ENCODE results near the gene KCNIP4.

Gene KCNIP4

DNA sequence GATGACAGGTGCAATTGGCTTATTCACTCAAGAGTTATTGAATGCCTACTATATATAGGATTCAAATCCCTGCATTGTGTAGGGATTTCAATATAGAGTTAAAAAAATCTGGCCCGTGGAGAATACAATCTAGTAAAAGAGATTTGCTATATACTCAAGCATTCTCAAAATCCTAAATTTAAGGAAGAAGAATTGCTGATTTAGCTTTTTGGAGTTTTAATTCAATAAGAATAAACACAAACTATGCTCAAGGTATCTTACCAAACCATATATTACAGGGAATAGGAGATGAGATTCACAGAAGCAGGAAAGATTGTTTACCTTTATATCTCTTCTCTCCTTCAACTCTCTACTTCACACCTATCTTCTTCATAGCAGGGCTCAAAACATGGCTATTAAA lies 771.5 kb downstream of the KCNIP4 start:
- Mint-ChIP-seq H3K36me3 (no peaks in the 10 kb centered on the region), H3K4me3 (no peak overlapping the region), H3K27me3 (no peaks in the 10 kb centered on the region), H3K4me1 (ENCODE audit: low read depth) (no peaks in the 10 kb centered on the region), H3K9me3 (ENCODE audit: low read depth) (peaks cover 5% of the 10 kb centered on the region), H3K27ac (no peak overlapping the region)

DNA sequence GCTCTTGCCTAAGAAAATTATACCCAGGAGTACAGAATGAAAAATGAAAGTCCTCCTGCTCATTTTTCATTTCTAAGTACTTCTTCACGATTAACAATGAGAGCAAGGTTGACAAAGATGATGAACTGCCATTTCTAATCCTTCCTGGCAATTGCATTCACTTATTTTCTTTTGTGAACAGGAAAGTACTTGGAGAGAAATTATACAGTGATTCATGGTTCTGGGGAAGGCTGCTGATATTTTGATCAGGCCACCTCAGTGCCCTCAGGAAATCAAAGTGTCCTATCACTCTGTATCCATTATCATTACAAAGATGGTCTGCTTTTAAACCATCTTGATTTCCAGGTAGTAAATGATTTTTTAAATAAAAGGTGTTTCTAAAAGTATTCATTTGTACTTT lies 780.9 kb downstream of the KCNIP4 start:
- Mint-ChIP-seq H3K4me1 (ENCODE audit: low read depth) (no peaks in the 10 kb centered on the region), H3K27ac (no peak overlapping the region), H3K4me3 (no peak overlapping the region)

DNA sequence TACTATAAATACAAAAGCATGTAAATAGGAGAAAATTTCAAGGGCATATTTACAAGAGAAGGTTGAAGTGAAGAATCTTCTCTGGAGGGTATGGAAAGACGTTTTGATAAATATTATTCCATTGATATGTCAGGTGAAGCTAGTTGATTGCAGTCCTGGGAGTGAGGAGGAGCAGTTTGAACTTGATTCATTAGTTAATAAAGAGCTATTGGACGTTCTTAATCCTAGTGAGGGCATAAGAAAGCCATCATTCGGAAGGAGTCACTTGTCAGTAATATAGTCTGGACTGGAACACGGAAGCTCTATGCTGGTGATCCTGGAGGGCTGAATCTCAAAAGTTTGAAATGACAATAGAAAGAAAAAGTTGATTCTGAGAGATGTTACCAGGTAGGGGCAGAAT lies 793.2 kb downstream of the KCNIP4 start:
- H3K4me3 Mint-ChIP-seq, result no peak overlapping the region
- H3K27ac Mint-ChIP-seq, result no peak overlapping the region
- H3K27me3 Mint-ChIP-seq, result no peaks in the 10 kb centered on the region
- H3K36me3 Mint-ChIP-seq, result no peaks in the 10 kb centered on the region
- no peaks in the 10 kb centered on the region for H3K4me1 Mint-ChIP-seq (ENCODE audit: low read depth)
- H3K9me3 Mint-ChIP-seq (ENCODE audit: low read depth), result no peaks in the 10 kb centered on the region

More for the DNA sequence above, 780.9 kb downstream of the KCNIP4 start:
- Mint-ChIP-seq H3K36me3 (no peaks in the 10 kb centered on the region), H3K9me3 (ENCODE audit: low read depth) (no peaks in the 10 kb centered on the region), H3K27me3 (no peaks in the 10 kb centered on the region)

DNA sequence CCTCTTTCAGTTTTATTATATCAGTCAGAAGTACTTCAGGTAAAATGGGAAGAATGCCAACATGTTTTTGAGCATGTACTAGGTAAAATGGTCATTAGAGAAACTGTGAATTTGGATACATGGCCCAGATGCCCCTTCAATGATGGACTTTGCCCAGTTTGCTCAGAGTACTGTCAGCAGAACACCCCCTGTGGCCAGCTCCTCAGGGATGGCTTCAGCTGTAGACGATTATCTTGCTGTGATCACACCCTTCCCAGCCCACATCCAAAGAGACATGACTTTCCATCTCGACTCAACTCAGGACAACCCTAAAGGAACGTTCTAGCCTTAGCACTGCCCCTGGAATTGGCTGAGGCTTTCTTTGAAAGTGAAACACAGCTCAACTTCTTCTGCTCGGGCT lies 809.2 kb downstream of the KCNIP4 start:
- Mint-ChIP-seq H3K4me3 (no peak overlapping the region), H3K27ac (no peak overlapping the region), H3K4me1 (ENCODE audit: low read depth) (no peaks in the 10 kb centered on the region), H3K27me3 (no peaks in the 10 kb centered on the region), H3K9me3 (ENCODE audit: low read depth) (no peaks in the 10 kb centered on the region), H3K36me3 (no peaks in the 10 kb centered on the region)

DNA sequence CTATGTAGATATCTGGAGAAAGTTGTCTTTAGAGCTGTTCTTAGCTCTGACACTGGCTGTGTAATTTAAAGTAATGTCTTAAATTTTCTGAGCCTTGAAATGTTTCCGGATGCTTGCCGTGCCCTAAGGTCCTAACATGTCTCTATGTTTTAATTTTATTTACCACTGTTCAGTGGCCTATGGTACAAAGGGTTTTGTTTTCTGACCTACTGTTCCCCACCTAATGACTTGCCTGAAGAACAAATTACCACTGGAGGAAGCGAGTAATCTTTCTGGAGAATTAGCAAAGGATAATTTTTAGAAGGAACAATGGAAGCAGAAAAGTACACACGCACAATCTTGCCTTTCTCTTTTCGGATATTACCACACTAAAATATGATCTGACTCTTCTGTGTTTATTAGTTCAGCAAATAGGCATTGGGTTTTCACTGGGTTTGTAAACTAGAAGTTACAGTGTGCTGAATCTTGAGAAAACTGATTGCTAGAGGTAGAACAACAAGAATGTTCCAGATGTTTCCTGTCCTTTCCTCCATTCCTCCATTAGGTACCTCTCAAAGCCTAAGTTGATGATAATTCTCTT lies 812.4 kb downstream of the KCNIP4 start:
- no peak overlapping the region for H3K4me3 Mint-ChIP-seq
- H3K4me1 Mint-ChIP-seq (ENCODE audit: low read depth), result no peaks in the 10 kb centered on the region
- H3K27ac Mint-ChIP-seq, result no peak overlapping the region
- H3K27me3 Mint-ChIP-seq, result no peaks in the 10 kb centered on the region
- no peaks in the 10 kb centered on the region for H3K9me3 Mint-ChIP-seq (ENCODE audit: low read depth)
- H3K36me3 Mint-ChIP-seq, result no peaks in the 10 kb centered on the region

DNA sequence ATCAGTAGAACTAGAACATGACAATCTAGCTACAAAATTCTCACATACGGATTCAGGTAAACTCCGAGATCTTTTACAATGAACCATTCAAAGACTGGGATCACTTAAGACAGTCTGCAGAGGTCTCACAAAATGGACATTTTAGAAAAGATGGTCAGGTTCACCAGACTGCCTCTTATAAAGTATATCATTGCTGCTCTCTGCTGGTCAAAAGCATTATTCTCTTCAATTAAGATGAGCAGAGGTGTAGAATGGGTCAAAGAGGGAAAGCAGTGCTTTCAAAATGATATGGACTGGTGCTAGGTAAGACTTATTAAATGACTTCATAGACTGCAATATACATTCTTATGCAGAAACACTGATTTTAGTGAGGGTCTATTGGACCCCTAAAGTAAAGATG lies 813.6 kb downstream of the KCNIP4 start:
- H3K27ac Mint-ChIP-seq, result no peak overlapping the region
- H3K27me3 Mint-ChIP-seq, result no peaks in the 10 kb centered on the region
- no peaks in the 10 kb centered on the region for H3K9me3 Mint-ChIP-seq (ENCODE audit: low read depth)
- H3K4me1 Mint-ChIP-seq (ENCODE audit: low read depth), result no peaks in the 10 kb centered on the region
- H3K36me3 Mint-ChIP-seq, result no peaks in the 10 kb centered on the region
- H3K4me3 Mint-ChIP-seq, result no peak overlapping the region

DNA sequence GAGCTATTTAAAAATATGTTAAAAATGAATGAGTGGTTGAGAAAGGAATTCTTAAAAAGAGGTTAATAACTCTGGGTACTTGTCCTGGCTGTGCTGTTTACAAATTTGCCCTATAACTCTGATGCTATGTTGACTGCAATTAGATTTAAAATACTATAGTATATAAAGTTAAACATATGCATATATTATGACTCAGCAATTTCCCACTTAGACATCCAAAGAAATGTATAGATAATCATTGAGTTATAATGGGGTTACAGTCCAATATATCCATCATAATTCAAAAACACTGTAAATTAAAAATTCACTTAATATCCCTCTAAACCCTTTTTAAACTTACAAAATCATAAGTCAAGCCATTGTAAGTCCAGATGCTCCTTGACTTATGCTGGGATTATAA lies 818.0 kb downstream of the KCNIP4 start:
- H3K4me3 Mint-ChIP-seq, result no peak overlapping the region
- no peak overlapping the region for H3K27ac Mint-ChIP-seq
- no peaks in the 10 kb centered on the region for H3K36me3 Mint-ChIP-seq
- no peaks in the 10 kb centered on the region for H3K4me1 Mint-ChIP-seq (ENCODE audit: low read depth)
- H3K27me3 Mint-ChIP-seq, result no peaks in the 10 kb centered on the region
- H3K9me3 Mint-ChIP-seq (ENCODE audit: low read depth), result no peaks in the 10 kb centered on the region

DNA sequence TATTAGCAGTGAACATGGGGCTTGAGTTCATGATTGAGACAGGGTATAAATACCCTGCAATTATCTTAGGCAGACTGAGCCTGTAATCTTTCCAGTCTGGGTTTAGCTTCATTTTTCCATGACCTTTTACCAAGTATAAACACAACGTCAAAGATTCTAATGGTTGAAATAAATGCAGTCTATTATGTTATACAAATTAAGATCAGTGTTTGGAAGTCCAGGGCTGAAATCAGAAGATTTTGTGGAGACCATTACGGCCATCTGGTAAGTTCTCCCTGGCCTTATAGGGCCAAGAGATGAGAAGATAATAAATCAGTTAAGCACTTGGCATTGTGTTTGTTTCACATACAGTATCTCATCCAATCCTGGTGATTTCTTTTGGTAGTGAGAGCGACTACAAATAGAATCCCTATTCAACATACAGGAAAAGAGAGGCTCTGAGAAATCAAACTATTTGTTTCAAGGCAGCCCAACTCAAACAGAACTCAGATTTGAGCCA lies 822.5 kb downstream of the KCNIP4 start:
- Mint-ChIP-seq H3K9me3 (ENCODE audit: low read depth) (peaks cover 4% of the 10 kb centered on the region), H3K4me3 (no peak overlapping the region), H3K27me3 (no peaks in the 10 kb centered on the region), H3K27ac (no peak overlapping the region), H3K4me1 (ENCODE audit: low read depth) (no peaks in the 10 kb centered on the region), H3K36me3 (no peaks in the 10 kb centered on the region)

DNA sequence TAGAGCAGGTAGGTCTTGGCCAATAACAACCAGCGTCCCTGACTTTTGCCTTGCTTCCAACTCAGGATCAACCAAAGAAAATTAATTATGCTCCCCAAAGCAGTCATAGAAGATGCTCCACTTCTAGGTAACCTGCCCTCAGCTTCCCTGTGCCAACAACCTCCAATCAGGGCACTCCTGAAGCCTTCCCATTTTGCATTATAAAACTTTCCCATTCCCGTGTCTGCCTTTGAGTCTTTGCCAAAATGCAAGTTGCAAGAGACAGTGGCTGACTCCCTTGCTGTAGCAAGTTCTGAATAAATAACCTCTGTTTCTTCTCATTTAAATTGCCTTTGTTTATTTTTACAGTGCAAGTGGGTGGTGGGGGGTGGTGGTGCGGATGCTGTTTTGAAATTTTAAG lies 830.3 kb downstream of the KCNIP4 start:
- no peaks in the 10 kb centered on the region for H3K36me3 Mint-ChIP-seq
- H3K4me3 Mint-ChIP-seq, result no peak overlapping the region
- no peak overlapping the region for H3K27ac Mint-ChIP-seq
- H3K9me3 Mint-ChIP-seq (ENCODE audit: low read depth), result peaks cover 7% of the 10 kb centered on the region
- no peaks in the 10 kb centered on the region for H3K4me1 Mint-ChIP-seq (ENCODE audit: low read depth)
- no peaks in the 10 kb centered on the region for H3K27me3 Mint-ChIP-seq

DNA sequence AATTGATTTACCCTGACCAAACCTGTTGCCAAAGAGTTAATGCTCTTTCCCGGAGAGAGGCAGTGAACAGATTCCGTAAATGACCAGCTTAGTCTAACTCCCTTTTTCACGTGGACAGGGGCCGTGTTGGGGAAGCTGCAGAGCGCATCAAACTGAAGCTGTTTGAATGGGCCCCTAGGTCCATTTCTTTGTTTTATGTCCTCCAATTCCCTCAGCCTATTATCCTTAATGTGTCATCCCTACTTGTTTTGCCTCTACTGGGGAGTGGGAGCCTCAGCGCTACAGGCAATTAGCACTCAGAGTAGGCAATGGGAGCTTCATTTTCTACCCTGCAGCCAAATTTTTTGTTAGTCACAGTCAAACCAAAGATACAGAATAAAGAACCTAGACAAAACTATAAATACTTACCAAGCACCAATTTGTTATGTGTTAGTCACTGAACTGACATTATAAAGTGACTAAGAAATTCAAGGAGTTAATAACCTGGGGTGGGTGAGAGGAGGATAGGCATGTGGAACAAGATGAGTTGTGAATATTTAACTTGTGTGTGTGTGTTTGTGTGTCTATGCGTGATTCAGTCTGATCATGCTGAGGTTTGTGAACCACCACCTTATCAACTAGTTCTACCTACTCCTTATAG lies 830.9 kb downstream of the KCNIP4 start:
- H3K9me3 Mint-ChIP-seq (ENCODE audit: low read depth), result peaks cover 7% of the 10 kb centered on the region
- no peak overlapping the region for H3K27ac Mint-ChIP-seq
- no peak overlapping the region for H3K4me3 Mint-ChIP-seq
- no peaks in the 10 kb centered on the region for H3K27me3 Mint-ChIP-seq
- H3K36me3 Mint-ChIP-seq, result no peaks in the 10 kb centered on the region
- H3K4me1 Mint-ChIP-seq (ENCODE audit: low read depth), result no peaks in the 10 kb centered on the region

DNA sequence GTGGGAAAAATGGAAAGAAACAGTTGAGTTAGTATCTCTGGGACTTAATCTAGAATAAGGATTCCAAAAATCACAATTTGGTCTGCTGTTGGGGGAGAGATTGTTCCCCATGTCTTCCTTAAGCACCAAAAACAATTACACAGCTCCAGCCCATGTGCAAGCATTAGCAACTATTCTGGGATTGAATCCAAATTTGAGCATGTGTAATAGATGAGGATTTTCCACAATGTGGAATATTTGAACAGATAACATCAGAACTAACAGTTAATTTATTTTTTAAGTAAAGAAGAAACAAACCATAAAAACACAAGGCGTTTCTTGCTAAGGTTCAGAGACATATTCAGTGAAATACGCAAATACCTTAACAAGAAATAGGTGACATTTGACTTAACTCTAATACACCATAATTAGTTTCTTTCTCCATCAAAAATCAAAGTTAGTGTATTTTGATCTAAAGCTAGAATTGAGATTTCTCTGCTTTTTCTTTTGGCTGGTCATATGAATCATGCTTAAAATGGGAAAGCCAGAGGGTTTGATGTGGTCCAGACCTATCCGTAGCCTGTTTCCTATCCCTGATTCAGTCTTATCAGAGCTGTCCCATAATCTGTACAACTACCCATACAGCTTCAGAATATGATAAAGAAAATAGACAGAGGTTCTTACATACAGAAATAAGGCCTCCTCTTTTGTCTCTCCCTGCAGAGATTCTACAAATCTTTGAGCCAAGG lies 834.9 kb downstream of the KCNIP4 start:
- no peak overlapping the region for H3K27ac Mint-ChIP-seq
- peaks cover 7% of the 10 kb centered on the region for H3K9me3 Mint-ChIP-seq (ENCODE audit: low read depth)
- no peak overlapping the region for H3K4me3 Mint-ChIP-seq
- H3K36me3 Mint-ChIP-seq, result no peaks in the 10 kb centered on the region
- H3K4me1 Mint-ChIP-seq (ENCODE audit: low read depth), result no peaks in the 10 kb centered on the region
- H3K27me3 Mint-ChIP-seq, result no peaks in the 10 kb centered on the region

DNA sequence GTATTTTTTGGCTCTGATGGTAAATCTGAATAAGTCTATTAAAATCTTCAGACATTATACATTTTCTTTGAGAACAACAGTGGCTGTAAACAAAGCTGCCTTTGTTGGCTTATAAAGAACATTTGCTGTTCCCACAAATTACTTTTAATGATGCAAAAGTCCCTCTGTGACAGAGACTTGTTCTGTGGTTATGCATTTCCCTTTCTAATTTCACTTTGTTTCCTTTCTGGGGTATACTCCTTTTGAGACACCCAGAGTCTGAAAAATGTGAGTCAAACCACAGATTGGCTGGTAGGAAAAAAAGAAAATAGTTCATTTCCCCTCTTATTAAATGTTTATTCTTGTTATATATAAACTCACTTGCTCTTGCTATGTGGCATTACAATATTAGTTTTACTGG lies 845.9 kb downstream of the KCNIP4 start:
- H3K4me3 Mint-ChIP-seq, result no peak overlapping the region
- no peaks in the 10 kb centered on the region for H3K4me1 Mint-ChIP-seq (ENCODE audit: low read depth)
- H3K27ac Mint-ChIP-seq, result no peak overlapping the region
- peaks cover 4% of the 10 kb centered on the region for H3K9me3 Mint-ChIP-seq (ENCODE audit: low read depth)
- H3K36me3 Mint-ChIP-seq, result no peaks in the 10 kb centered on the region
- no peaks in the 10 kb centered on the region for H3K27me3 Mint-ChIP-seq

DNA sequence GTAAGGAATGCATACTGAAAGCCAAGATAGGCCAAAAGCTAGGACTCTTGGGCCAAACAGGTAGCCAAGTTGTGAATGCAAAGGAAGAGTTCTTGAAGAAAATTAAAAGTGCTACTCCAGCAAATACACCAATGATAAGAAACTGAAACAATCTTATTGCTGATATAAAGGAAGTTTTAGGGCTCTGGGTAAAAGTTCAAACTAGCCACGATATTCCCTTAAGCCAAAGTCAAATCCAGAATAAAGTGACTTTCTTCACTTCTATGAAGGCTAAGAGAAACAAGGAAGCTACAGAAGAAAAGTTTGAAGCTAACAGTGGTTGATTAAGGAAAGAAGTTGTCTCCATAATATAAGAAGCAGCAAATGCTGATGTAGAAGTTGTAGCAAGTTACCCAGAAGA lies 850.7 kb downstream of the KCNIP4 start:
- no peaks in the 10 kb centered on the region for H3K4me1 Mint-ChIP-seq (ENCODE audit: low read depth)
- no peak overlapping the region for H3K4me3 Mint-ChIP-seq
- H3K27ac Mint-ChIP-seq, result no peak overlapping the region
- no peaks in the 10 kb centered on the region for H3K27me3 Mint-ChIP-seq
- peaks cover 6% of the 10 kb centered on the region for H3K9me3 Mint-ChIP-seq (ENCODE audit: low read depth)
- H3K36me3 Mint-ChIP-seq, result no peaks in the 10 kb centered on the region

DNA sequence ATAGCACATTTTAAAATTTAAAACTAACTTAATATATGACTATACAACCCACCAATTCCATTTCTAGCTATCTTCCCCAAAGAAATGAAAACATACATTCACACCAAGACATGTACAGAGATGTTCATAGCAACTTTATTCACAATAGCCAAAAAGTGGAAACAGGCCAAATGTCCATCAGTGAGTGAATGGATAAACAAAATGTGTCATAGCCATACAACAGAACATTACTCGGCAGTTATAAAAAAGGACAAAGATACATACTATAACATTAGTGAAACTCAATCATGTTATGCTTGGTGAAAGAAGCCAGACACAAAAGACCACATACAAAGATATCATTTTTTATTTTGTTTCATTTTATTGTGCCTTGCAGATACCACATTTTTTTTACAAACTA lies 851.5 kb downstream of the KCNIP4 start:
- no peak overlapping the region for H3K4me3 Mint-ChIP-seq
- no peak overlapping the region for H3K27ac Mint-ChIP-seq
- peaks cover 6% of the 10 kb centered on the region for H3K9me3 Mint-ChIP-seq (ENCODE audit: low read depth)
- H3K4me1 Mint-ChIP-seq (ENCODE audit: low read depth), result no peaks in the 10 kb centered on the region
- no peaks in the 10 kb centered on the region for H3K36me3 Mint-ChIP-seq
- no peaks in the 10 kb centered on the region for H3K27me3 Mint-ChIP-seq

DNA sequence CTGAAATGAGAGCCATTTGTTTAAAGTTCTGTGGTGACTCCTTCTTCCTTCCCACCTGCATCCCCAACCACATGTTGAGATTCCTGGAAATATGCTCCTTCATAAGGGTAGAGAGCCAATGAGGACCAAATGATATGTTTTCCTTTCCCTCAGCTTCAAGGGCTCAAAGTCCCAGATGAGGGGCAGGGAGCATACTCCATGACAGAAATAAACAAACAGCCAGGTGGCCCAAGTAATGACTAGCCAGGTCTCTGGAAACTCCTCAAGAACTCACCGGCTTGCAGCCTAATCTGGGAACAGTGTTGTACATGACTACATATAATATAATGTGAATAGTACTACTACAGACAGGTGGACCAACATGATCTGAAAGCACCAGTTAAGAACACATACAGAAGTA lies 856.0 kb downstream of the KCNIP4 start:
- Mint-ChIP-seq H3K27me3 (no peaks in the 10 kb centered on the region), H3K4me3 (no peak overlapping the region), H3K4me1 (ENCODE audit: low read depth) (no peaks in the 10 kb centered on the region), H3K36me3 (no peaks in the 10 kb centered on the region), H3K27ac (no peak overlapping the region), H3K9me3 (ENCODE audit: low read depth) (peaks cover 5% of the 10 kb centered on the region)

All from activated naive CD8-positive, alpha-beta T cell (primary cell).